Stimulated activated CD4-positive, alpha-beta T cell treated with anti-CD3 and anti-CD28 coated beads, Interleukin-4, amount 100 ng/mL, for 24 hours (primary cell): ENCODE data around the gene CELSR2.

Experiments used
- DNase-seq: peaks from one replicate; pipeline ENCODE4 v3.0.0-alpha.2; 2020

Gene CELSR2

DNA sequence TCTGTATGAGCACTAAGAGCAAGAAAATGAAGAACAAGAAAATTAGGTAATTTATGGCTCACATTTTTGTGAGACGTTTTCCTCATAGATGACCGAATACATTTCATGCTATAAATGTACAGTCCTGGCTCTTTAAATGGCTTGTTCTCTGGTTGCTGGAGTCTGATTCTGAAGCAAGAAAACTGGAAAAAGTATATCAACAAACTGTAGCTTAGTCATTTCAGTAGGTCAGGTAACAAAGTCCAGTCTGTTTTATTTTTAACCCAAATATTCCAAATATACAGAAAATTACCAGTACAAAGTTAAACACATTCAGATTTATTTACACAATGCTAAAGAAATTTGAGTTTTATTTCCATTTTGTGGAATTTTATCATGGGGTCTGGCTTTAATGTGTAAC is 60.0 kb downstream of the CELSR2 start:
- no peak for DNase-seq

DNA sequence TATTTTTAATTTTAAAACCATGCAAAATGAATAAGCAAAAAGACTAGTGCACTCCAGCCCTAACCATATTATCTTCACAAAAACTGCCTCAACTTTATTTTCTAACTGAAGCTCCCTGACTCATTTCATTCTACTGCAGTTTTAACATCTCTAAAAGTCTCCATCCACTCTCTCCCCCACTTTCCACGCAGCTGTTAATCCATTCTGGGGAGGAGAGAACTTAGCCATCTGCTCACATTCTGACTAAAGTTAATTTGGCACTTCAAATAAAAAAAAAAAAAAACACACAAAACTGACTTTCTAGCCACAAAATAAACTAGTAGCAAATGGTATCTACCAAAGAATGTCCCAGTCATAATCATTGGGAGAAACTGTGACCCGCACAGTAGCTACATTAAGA is 62.9 kb downstream of the CELSR2 start:
- DNase-seq, result no peak

DNA sequence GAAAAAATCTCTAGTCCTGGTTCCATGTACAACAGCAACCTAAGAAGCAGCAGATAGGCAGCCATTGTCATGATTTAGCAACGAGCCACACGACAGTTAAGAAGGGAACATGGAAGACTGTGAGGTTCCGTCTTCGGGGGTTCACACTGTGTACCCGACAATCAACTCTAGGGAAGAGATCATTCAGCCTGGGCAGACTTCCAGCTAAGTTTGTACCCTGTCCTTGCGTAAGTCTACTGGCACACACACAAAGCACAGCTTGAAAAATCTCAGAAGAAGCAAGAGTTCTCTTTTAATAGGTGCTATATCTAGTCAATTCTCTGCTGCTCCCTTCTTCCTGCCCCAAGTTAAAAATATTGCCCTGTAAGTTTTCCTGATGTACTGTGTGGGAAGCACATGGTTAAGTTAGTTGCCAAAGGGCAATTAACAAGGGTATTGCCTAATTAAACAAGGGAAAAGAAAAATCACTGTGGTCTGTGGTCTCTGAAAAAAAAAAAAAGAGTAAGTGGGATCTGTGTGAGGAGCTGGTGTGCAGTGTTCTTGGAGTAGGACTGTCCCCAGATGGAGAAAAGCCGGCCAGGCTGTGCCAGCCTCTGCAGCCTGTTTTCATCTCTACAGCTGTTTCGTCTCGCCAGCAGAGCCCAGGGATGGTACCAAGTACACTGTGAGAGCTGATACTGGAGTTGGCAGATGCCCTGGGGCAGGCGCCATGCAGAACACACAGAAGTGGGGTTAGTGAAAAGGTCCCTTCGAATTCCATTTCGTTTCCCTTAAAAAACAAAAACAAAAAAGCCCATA is 63.8 kb downstream of the CELSR2 start:
- DNase-seq, result no peak

DNA sequence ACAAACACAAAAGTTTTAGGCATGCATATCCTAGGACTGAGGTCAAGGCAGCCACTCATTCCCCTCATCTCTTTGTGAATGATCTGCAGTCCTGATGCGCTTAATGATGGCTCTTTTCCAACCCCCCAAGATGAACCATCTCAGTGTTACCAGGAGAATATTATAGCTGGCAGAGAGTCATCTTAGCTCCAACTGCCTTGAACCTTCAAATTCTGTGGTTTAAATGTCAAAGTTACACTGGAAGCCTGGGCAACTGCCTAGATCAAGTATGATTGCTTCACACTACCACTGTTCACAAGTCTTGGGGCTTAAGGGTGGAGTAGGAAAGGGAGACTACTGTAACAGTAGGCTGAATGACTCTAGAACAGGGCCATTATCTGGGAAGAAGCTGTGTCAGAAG is 65.5 kb downstream of the CELSR2 start:
- no peak for DNase-seq

DNA sequence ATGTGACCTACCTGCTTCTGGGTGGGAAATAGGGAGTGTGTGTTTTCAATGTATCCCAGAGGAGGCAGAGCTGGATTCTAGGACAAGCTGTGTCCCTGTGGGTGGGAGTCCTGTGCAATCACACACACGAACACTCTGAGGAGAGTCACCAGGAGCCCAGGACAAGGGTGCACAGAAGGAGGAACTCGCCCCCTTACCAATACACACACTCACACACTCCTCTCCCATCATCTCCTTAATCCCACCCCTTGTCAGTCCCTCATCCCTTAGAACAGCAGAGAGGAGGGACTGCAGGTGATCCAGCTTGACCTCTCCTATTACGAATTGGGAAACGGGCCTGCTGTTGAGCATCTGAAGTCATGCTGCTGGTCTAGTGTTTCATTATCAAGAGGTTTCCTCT is 65.9 kb downstream of the CELSR2 start:
- DNase-seq, result no peak

DNA sequence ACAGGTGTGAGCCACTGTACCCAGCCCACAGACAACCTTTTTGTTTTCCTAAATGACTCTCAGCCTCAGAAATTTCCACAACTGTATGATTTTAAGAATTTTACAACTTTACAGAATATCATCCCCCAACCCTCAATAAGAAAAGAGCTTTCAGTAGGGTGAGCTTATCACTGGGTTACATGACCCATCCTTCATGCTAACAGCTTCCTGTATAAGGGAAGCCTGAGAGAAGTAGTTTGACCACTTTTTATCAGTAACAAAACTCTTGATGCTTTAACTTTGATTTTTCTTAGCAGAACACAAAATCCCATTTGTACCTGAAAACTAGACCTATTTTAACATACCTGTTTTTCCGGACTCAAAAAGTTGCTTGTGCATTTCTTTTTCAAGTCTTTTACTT is 67.2 kb downstream of the CELSR2 start:
- no peak for DNase-seq

DNA sequence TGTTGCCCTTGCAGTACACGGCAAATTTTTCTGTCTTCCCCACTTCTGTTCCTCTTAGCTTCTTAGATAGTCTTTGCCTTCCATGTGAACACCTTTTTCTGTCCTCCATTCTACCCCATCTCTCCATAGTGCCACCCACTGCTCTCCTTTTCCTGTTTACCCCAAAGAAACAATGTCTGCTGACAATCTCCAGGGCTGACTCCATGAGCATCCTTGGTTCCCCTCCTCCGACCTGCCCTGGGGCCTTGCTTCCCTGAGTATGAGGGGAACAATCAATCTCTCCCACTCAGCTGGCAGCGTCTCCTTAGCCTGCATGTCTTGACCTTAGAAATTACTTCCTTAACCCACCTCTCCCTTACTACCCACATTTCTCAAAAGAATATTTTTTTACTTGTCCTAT is 69.8 kb downstream of the CELSR2 start:
- no peak for DNase-seq

DNA sequence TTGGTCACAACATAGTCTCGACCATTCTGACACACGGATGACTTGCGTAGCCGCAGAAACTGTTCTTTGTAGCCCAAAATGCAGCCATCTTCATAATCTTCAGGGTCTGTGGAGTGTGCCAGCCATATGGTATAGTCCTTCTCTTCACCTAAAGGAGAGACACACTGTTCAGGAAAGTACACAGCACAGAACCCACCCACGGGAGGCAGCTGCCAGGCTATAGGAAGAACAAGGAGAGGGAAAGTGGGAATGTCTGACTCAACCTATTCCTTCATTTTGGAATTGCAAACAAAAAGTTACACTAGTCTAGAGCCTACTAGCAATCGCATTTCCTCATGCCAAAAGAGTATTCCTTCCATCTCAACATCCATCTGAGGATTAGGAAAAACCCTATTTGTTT is 73.6 kb downstream of the CELSR2 start:
- no peak for DNase-seq
